GM23248 (cell line): ENCODE data around the gene RAB30. TPM values are rescaled to one million over a fixed set of nuclear protein-coding genes. Genes with fewer than 3 reads are reported as not detected.

Experiments
- DNase-seq: peaks from one replicate; pipeline ENCODE4 v3.0.0-alpha.2; 2015
- H2AFZ ChIP-seq: fragments of 200-600 bp; sonication (generic); 2 replicates; pipeline ENCODE4 v1.6.1; 2016; ENCODE audit warnings: antibody characterized with exemption
- H3F3A ChIP-seq: fragments of 200-600 bp; sonication (generic); 2 replicates; pipeline ENCODE4 v1.6.1; 2016; ENCODE audit warnings: mild to moderate bottlenecking, antibody characterized with exemption, mixed run types; ENCODE audit not compliant: insufficient read depth
- H3K27ac ChIP-seq: fragments of 200-600 bp; sonication (generic); 2 replicates; pipeline ENCODE4 v1.5.1; 2016; ENCODE audit warnings: mild to moderate bottlenecking
- H3K27me3 ChIP-seq: fragments of 200-600 bp; sonication (generic); replicated peaks from 2 replicates; pipeline ENCODE4 v1.6.1; 2016; ENCODE audit warnings: mild to moderate bottlenecking; ENCODE audit not compliant: insufficient read depth
- H3K36me3 ChIP-seq: fragments of 200-600 bp; sonication (generic); 2 replicates; pipeline ENCODE4 v1.6.1; 2016; ENCODE audit warnings: low read depth, mild to moderate bottlenecking
- H3K4me1 ChIP-seq: fragments of 200-600 bp; sonication (generic); 2 replicates; pipeline ENCODE4 v1.6.1; 2016; ENCODE audit warnings: mild to moderate bottlenecking; ENCODE audit not compliant: insufficient read depth
- H3K4me2 ChIP-seq: fragments of 200-600 bp; sonication (generic); one replicate; pipeline ENCODE4 v1.6.1; 2016; ENCODE audit warnings: mild to moderate bottlenecking; ENCODE audit not compliant: unreplicated experiment
- H3K4me3 ChIP-seq: fragments of 200-600 bp; sonication (generic); 2 replicates; pipeline ENCODE4 v1.5.1; 2016; ENCODE audit warnings: mild to moderate bottlenecking
- H3K79me2 ChIP-seq: fragments of 200-600 bp; sonication (generic); 2 replicates; pipeline ENCODE4 v1.6.1; 2016; ENCODE audit warnings: mild to moderate bottlenecking; ENCODE audit not compliant: insufficient read depth
- H3K9ac ChIP-seq: fragments of 200-600 bp; sonication (generic); 2 replicates; pipeline ENCODE4 v1.6.1; 2016; ENCODE audit warnings: mild to moderate bottlenecking
- H3K9me2 ChIP-seq: fragments of 200-600 bp; sonication (generic); 2 replicates; pipeline ENCODE4 v1.6.1; 2016; ENCODE audit warnings: mixed run types, mild to moderate bottlenecking, moderate library complexity; ENCODE audit not compliant: insufficient read depth
- H3K9me3 ChIP-seq: fragments of 200-600 bp; sonication (generic); one replicate; pipeline ENCODE4 v1.6.1; 2017; ENCODE audit warnings: low read depth
- H4K20me1 ChIP-seq: fragments of 200-600 bp; sonication (generic); 2 replicates; pipeline ENCODE4 v1.6.0; 2016; ENCODE audit not compliant: insufficient read depth
- EZH2 ChIP-seq: fragments of 200-600 bp; sonication (generic); IDR thresholded peaks from 2 replicates; pipeline ENCODE4 v1.6.1; 2018; ENCODE audit warnings: antibody characterized with exemption, mild to moderate bottlenecking; ENCODE audit not compliant: insufficient read depth, poor library complexity, severe bottlenecking
- EZH2phosphoT487 ChIP-seq: fragments of 200-600 bp; sonication (generic); IDR thresholded peaks from 2 replicates; pipeline ENCODE4 v1.6.1; 2018; ENCODE audit warnings: antibody characterized with exemption, moderate library complexity, mild to moderate bottlenecking, low read depth; ENCODE audit not compliant: insufficient read depth
- WGBS, 2 experiments: methylation state at CpG; one replicate each; pipeline ENCODE4 v1.1.6; 2015 to 2017; ENCODE audit warnings: low lambda C conversion rate in 2 of 2, low coverage in 1 of 2; ENCODE audit errors: missing lambda C conversion rate in 2 of 2; 5-methylcytosine and 5-hydroxymethylcytosine counted together
- in situ Hi-C: fragments of 300-500 bp; cut with MboI; formaldehyde crosslinking; loops from 2 replicates; pipeline ENCODE4 v1.15.0; 2020
- polyA plus RNA-seq: library from polyadenylated mRNA; unstranded; fragments of >200 nt; fragmentation: Nextera tagmentation; extraction: Ambion mirVana; gene quantifications from 2 replicates; pipeline ENCODE4 v1.2.1, GENCODE V29; 2016
- total RNA-seq: library from RNA; depleted of rRNA; stranded (reverse); fragments of >200 nt; shearing (Covaris generic); gene quantifications from 2 replicates; pipeline ENCODE4 v1.2.3, GENCODE V29; 2014

Gene RAB30
- total and polyA plus RNA-seq, 2 experiments from 2014 or later = 10.6 to 14.0 TPM

DNA sequence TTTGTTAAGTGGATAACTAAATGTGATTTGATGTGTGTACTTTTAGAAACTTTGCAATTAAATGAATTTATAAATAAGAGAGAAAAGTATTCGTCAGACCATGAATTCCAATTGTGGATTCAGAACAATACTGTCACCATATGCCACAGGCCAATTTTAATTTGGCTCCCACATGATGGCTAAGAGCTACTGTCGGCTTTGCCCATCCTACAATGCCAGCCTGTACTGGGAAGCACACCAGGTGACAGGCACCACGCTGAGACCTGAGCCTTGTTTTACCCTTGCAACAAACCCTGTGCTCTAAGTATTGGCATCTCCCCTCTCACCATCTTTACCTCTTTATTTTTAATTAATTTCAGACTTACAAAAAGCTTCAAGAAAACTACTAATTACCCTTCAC lies 14.0 kb downstream of the RAB30 start:
- DNase-seq = no peak
- WGBS, 2 experiments = 84 to 90% methylated on average over 3 of the region's 3 CpGs
- no peaks in the 10 kb centered on the region for H3K9me3 ChIP-seq
- H4K20me1 ChIP-seq = no peaks in the 10 kb centered on the region
- no peak overlapping the region for H3K9ac ChIP-seq
- H2AFZ ChIP-seq = no peak overlapping the region
- peaks cover 16% of the 10 kb centered on the region for H3F3A ChIP-seq
- no peaks in the 10 kb centered on the region for H3K36me3 ChIP-seq
- H3K27me3 ChIP-seq = no peaks in the 10 kb centered on the region
- no peak overlapping the region for H3K4me2 ChIP-seq
- TF ChIP-seq EZH2 (no peak), EZH2phosphoT487 (no peak)
- peaks cover 9% of the 10 kb centered on the region for H3K4me1 ChIP-seq
- H3K79me2 ChIP-seq = peaks cover 98% of the 10 kb centered on the region
- H3K27ac ChIP-seq = no peak overlapping the region
- in situ Hi-C loops = no loop called here
- no peak overlapping the region for H3K4me3 ChIP-seq
- no peaks in the 10 kb centered on the region for H3K9me2 ChIP-seq

DNA sequence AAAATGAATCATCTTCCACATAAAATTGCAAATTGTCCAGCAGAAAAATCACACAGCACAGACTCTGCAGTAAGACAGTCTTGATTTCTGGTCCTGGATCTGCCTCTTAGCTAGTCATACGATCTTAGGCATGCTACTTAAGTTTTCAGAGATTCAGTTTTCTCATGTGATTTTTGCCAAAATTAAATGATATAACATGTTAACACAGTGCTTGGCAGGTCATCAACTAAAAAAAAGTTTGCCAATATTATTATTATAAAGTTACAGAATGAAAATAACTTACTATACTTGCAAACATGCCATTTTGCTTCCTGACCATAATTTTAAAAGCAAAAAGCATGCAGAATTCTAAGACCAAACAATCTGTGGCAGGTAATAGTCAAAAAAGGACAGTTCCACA lies 15.1 kb downstream of the RAB30 start:
- Histone ChIP-seq H3K4me2 (no peak overlapping the region), H3K9me2 (no peaks in the 10 kb centered on the region), H4K20me1 (no peaks in the 10 kb centered on the region), H3K36me3 (no peaks in the 10 kb centered on the region), H3F3A (peaks cover 20% of the 10 kb centered on the region), H3K4me1 (peaks cover 17% of the 10 kb centered on the region), H3K79me2 (peaks cover 87% of the 10 kb centered on the region), H3K4me3 (no peak overlapping the region), H3K9me3 (no peaks in the 10 kb centered on the region), H3K9ac (no peak overlapping the region), H2AFZ (no peak overlapping the region), H3K27ac (no peak overlapping the region), H3K27me3 (no peaks in the 10 kb centered on the region)
- no peak for DNase-seq
- in situ Hi-C loops = no loop called here
- WGBS, 2 experiments = 62 to 63% methylated on average over 1 of the region's 1 CpG
- TF ChIP-seq EZH2phosphoT487 (no peak), EZH2 (no peak)

DNA sequence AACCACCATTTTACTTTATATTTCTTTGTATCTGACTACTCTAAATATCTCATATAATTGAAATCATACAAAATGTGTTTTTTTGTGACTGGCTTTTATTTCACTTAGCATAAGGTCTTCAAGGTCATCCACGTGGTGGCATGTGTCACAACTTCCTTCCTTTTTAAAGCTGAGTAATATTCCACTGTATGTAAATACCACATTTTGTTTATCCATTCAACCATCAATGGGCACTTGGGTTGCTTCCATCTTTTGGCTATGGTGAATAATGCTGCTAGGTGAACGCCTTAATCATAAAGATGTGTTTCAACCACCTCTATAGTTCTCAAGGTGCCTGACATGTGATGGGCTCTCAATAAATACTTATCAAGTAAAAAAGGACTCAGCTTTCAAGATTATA lies 15.5 kb downstream of the RAB30 start:
- DNase-seq = no peak

DNA sequence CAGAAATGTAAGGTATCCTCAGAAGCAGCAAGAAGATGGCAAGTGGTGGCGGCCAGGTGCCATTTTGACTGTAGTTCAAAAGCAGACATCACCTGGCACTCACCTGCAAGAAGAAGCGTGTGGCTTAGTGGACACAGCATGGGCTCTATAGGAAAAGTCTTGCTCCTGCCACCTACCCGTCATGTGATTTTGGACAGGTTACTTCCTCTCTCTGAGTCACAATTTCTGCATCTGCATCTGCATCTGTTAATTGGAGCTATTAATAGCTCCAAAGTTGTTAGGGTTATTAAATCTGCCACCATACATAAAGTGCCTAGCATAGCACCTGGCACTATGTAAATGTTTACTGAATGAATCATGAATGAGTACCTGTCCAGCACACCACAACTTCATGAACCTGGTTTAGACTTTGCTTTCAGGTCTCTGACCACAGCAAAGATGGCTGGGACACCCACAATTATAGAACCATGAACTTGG lies 16.8 kb downstream of the RAB30 start:
- Histone ChIP-seq H3K27me3 (no peaks in the 10 kb centered on the region), H3K79me2 (peaks cover 77% of the 10 kb centered on the region), H3K4me3 (no peak overlapping the region), H3K27ac (no peak overlapping the region), H2AFZ (no peak overlapping the region), H3K4me2 (no peak overlapping the region), H3K9me3 (no peaks in the 10 kb centered on the region), H3K9me2 (no peaks in the 10 kb centered on the region), H4K20me1 (no peaks in the 10 kb centered on the region), H3K36me3 (no peaks in the 10 kb centered on the region), H3F3A (peaks cover 31% of the 10 kb centered on the region), H3K9ac (no peak overlapping the region), H3K4me1 (peaks cover 27% of the 10 kb centered on the region)
- no peak for TF ChIP-seq EZH2
- no peak for TF ChIP-seq EZH2phosphoT487
- WGBS, 2 experiments = 94 to 96% methylated on average over 3 of the region's 3 CpGs
- in situ Hi-C loops = no loop called here
- DNase-seq = no peak

More for the DNA sequence above, 15.5 kb downstream of the RAB30 start:
- 75 to 79% methylated on average over 2 of the region's 2 CpGs for whole genome bisulfite sequencing, 2 experiments
- TF ChIP-seq EZH2 (no peak), EZH2phosphoT487 (no peak)
- H3K9me2 ChIP-seq = no peaks in the 10 kb centered on the region
- H3K27ac ChIP-seq = no peak overlapping the region
- no peaks in the 10 kb centered on the region for H3K36me3 ChIP-seq
- in situ Hi-C loops = no loop called here
- no peaks in the 10 kb centered on the region for H3K9me3 ChIP-seq
- H3K4me1 ChIP-seq = peaks cover 21% of the 10 kb centered on the region
- no peaks in the 10 kb centered on the region for H3K27me3 ChIP-seq
- H4K20me1 ChIP-seq = no peaks in the 10 kb centered on the region
- peaks cover 24% of the 10 kb centered on the region for H3F3A ChIP-seq
- H3K4me2 ChIP-seq = no peak overlapping the region
- no peak overlapping the region for H2AFZ ChIP-seq
- peaks cover 83% of the 10 kb centered on the region for H3K79me2 ChIP-seq
- H3K4me3 ChIP-seq = no peak overlapping the region
- no peak overlapping the region for H3K9ac ChIP-seq

DNA sequence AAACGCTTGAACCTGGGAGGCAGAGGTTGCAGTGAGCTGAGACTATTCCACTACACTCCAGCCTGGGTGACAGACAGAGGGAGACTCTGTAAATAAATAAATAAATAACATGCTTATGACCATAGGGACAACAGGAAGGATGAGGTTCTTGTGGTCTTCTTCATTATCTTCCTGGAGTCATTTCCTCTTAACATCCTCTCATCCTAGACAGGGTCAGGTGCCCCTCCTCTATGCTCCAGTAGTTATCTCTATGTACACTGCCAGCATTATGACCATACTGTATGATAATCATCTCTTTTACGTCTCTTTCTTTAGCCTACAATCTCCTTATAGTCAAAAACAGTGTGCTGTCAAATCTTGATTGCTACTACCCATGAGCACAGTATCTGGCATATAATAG lies 17.7 kb downstream of the RAB30 start:
- Histone ChIP-seq H3F3A (peaks cover 31% of the 10 kb centered on the region), H3K4me2 (no peak overlapping the region), H3K79me2 (peaks cover 69% of the 10 kb centered on the region), H3K9me2 (no peaks in the 10 kb centered on the region), H3K9me3 (no peaks in the 10 kb centered on the region), H3K4me1 (peaks cover 27% of the 10 kb centered on the region), H4K20me1 (no peaks in the 10 kb centered on the region), H3K27ac (no peak overlapping the region), H2AFZ (no peak overlapping the region), H3K4me3 (no peak overlapping the region), H3K9ac (no peak overlapping the region), H3K36me3 (no peaks in the 10 kb centered on the region), H3K27me3 (no peaks in the 10 kb centered on the region)
- in situ Hi-C loops = no loop called here
- TF ChIP-seq EZH2 (no peak), EZH2phosphoT487 (no peak)
- WGBS, 2 experiments = 93 to 98% methylated on average over 2 of the region's 2 CpGs
- no peak for DNase-seq
